HTR-8/SVneo (cell line): ENCODE results near the gene SCAF8.
"Not testable (repeated sequence)": the region's sequence is repeated elsewhere in the genome, so short reads cannot be mapped to it uniquely, and the experiment has no call there.

Experiments used
- DNase-seq: peaks from one replicate; pipeline ENCODE4 v3.0.0; 2011; ENCODE audit warnings: low spot score, mixed read lengths; ENCODE audit not compliant: insufficient read length
- FAIRE-seq: peaks from 2 replicates; lab custom pipeline; 2011; peaks lifted over from hg19 to GRCh38; lab: Jason Lieb, UNC

The SCAF8 gene

GRCh38 chr6:154733626-154734382, 588 bp downstream of the SCAF8 start:
- FAIRE-seq (no peak), DNase-seq (peak; percentile 95)

- DNase-seq = no peak
- no peak for FAIRE-seq
These were observed 3.5 kb downstream of the SCAF8 start for GRCh38 chr6:154736618-154737259.

GRCh38 chr6:154737424-154737823, 4.2 kb downstream of the SCAF8 start:
- DNase-seq (no peak), FAIRE-seq (no peak)

- FAIRE-seq (no peak), DNase-seq (no peak)
These were observed 5.3 kb downstream of the SCAF8 start for GRCh38 chr6:154738551-154738961.

- DNase-seq = no peak
- no peak for FAIRE-seq
These were observed 7.4 kb downstream of the SCAF8 start for GRCh38 chr6:154740658-154741057.

GRCh38 chr6:154742891-154743290, 9.7 kb downstream of the SCAF8 start:
- DNase-seq (no peak), FAIRE-seq (no peak)

- FAIRE-seq, DNase-seq: not testable (repeated sequence)
These were observed 11.0 kb downstream of the SCAF8 start for GRCh38 chr6:154744029-154744745.

- no peak for DNase-seq
- FAIRE-seq = no peak
These were observed 12.0 kb downstream of the SCAF8 start for GRCh38 chr6:154745243-154745642.

- FAIRE-seq = peak; percentile 28
These were observed 16.1 kb downstream of the SCAF8 start for GRCh38 chr6:154749341-154749740.

GRCh38 chr6:154751011-154751800, 18.0 kb downstream of the SCAF8 start:
- no peak for FAIRE-seq
- no peak for DNase-seq

More at GRCh38 chr6:154749341-154749740, 16.1 kb downstream of the SCAF8 start:
- DNase-seq = no peak

GRCh38 chr6:154752022-154752421, 18.8 kb downstream of the SCAF8 start:
- FAIRE-seq = no peak
- no peak for DNase-seq

- DNase-seq = peak; percentile 18
- FAIRE-seq = no peak
These were observed 20.9 kb downstream of the SCAF8 start for GRCh38 chr6:154754152-154754551.

- FAIRE-seq (no peak), DNase-seq (no peak)
These were observed 24.3 kb downstream of the SCAF8 start for GRCh38 chr6:154757352-154758050.

- FAIRE-seq = no peak
- no peak for DNase-seq
These were observed 24.9 kb downstream of the SCAF8 start for GRCh38 chr6:154758125-154758524.

GRCh38 chr6:154763650-154764049, 30.4 kb downstream of the SCAF8 start:
- DNase-seq = no peak
- FAIRE-seq = no peak

- DNase-seq = no peak
- no peak for FAIRE-seq
These were observed 32.1 kb downstream of the SCAF8 start for GRCh38 chr6:154765273-154765672.

GRCh38 chr6:154766288-154766687, 33.1 kb downstream of the SCAF8 start:
- DNase-seq = no peak
- FAIRE-seq = no peak

- FAIRE-seq (no peak), DNase-seq (no peak)
These were observed 33.9 kb downstream of the SCAF8 start for GRCh38 chr6:154767003-154767723.

GRCh38 chr6:154768280-154768679, 35.1 kb downstream of the SCAF8 start:
- DNase-seq (no peak), FAIRE-seq (no peak)
